Omental fat pad (tissue), 4 donors: Measurements from ENCODE around the gene DCAF15. TPM values are rescaled to one million over a fixed set of nuclear protein-coding genes. Genes with fewer than 3 reads are reported as not detected.

Experiments used
- ATAC-seq: fragments of 150-250 bp; one replicate; pipeline ENCODE4 v1.9.1; 2016; ENCODE audit warnings: mild to moderate bottlenecking, moderate library complexity; ENCODE audit not compliant: low FRiP score
- DNase-seq: peaks from one replicate; pipeline ENCODE4 v3.0.0-alpha.2; 2019; ENCODE audit warnings: low spot score
- CTCF ChIP-seq, 3 donors: fragments of 450-650 bp; IDR thresholded peaks; one replicate each; pipeline ENCODE4 v1.5.1; 2016 to 2017; ENCODE audit warnings: antibody characterized with exemption in 3 of 3, mild to moderate bottlenecking in 3 of 3, moderate library complexity in 2 of 3
- total RNA-seq, 4 donors: library from RNA; depleted of rRNA; stranded (reverse); fragments of >200 nt; gene quantifications; one replicate each; pipeline ENCODE4 v1.1.0, GENCODE V29; 2016

DCAF15 gene
- total RNA-seq, 4 donors from 2014 or later = 8.9 to 22.9 (median 11.9) TPM

- no peak for ATAC-seq
Observed at GRCh38 chr19:13930402-13930801, 21.9 kb upstream of the DCAF15 start.

GRCh38 chr19:13931391-13932148 lies 20.7 kb upstream of the DCAF15 start:
- no peak for ATAC-seq
- TF ChIP-seq CTCF (IDR thresholded peaks at IDR 0.05) = no peak
- DNase-seq = no peak

More at GRCh38 chr19:13930402-13930801, 21.9 kb upstream of the DCAF15 start:
- DNase-seq = no peak
- TF ChIP-seq CTCF (IDR thresholded peaks at IDR 0.05) = no peak

GRCh38 chr19:13932149-13932637 lies 20.1 kb upstream of the DCAF15 start:
- no peak for TF ChIP-seq CTCF (IDR thresholded peaks at IDR 0.05)
- ATAC-seq (no peak), DNase-seq (no peak)

- DNase-seq (no peak), ATAC-seq (no peak)
- TF ChIP-seq CTCF (IDR thresholded peaks at IDR 0.05) = no peak
Observed at GRCh38 chr19:13932911-13933393, 19.4 kb upstream of the DCAF15 start.

GRCh38 chr19:13934785-13935109 lies 17.6 kb upstream of the DCAF15 start:
- no peak for TF ChIP-seq CTCF (IDR thresholded peaks at IDR 0.05)
- DNase-seq (no peak), ATAC-seq (no peak)

- DNase-seq (no peak), ATAC-seq (no peak)
- no peak for TF ChIP-seq CTCF (IDR thresholded peaks at IDR 0.05)
Observed at GRCh38 chr19:13935765-13936510, 16.4 kb upstream of the DCAF15 start.
